Kidney capillary endothelial cell (primary cell): ENCODE data around the gene PICK1.
"Not testable (repeated sequence)": the region's sequence is repeated elsewhere in the genome, so short reads cannot be mapped to it uniquely, and the experiment has no call there.

Experiments
- DNase-seq: peaks from one replicate; pipeline ENCODE4 v3.0.0-alpha.2; 2018; ENCODE audit warnings: low spot score

The PICK1 gene

GRCh38 chr22:38115423-38116205 lies 58.4 kb downstream of the PICK1 start:
- DNase-seq = no peak

- DNase-seq = not testable (repeated sequence)
These were observed 60.4 kb downstream of the PICK1 start for GRCh38 chr22:38117556-38117955.

GRCh38 chr22:38118182-38118581 lies 61.0 kb downstream of the PICK1 start:
- no peak for DNase-seq

- not testable (repeated sequence) for DNase-seq
These were observed 61.5 kb downstream of the PICK1 start for GRCh38 chr22:38118747-38119146.

GRCh38 chr22:38120359-38121110 lies 63.3 kb downstream of the PICK1 start:
- no peak for DNase-seq

- DNase-seq = no peak
These were observed 65.4 kb downstream of the PICK1 start for GRCh38 chr22:38122616-38123015.

GRCh38 chr22:38124236-38124974 lies 67.2 kb downstream of the PICK1 start:
- DNase-seq = no peak

- no peak for DNase-seq
These were observed 67.9 kb downstream of the PICK1 start for GRCh38 chr22:38125038-38125610.
